ENCODE measurements around the gene LONP1. TPM values are rescaled to one million over a fixed set of nuclear protein-coding genes. Genes with fewer than 3 reads are reported as not detected.

The LONP1 gene
- total RNA-seq, 2 experiments from 2014 or later = 324 to 342 TPM

GRCh38 chr19:5718579-5719273 lies 1.2 kb downstream of the LONP1 start:
- POLR2A ChIA-PET = interaction anchor here (0.6 to 18.8 kb wide), 15 partner anchors 11 to 1739 kb away, joined by 3 to 516 read pairs (median 5); partner anchors contain the start of genes DUS3L, HSD11B1L, NDUFA11 and NRTN
- H3K9me3 Mint-ChIP-seq = no peaks in the 10 kb centered on the region
- no peaks in the 10 kb centered on the region for H3K27me3 Mint-ChIP-seq
- TF ChIP-seq CTCF (IDR thresholded peaks at IDR 0.05) = no peak
- H3K4me1 Mint-ChIP-seq (ENCODE audit: low read depth) = peaks cover 26% of the 10 kb centered on the region
- peak; percentile 26 for ATAC-seq
- peaks cover 37% of the 10 kb centered on the region for H3K36me3 Mint-ChIP-seq (ENCODE audit: low read depth)
- peak overlapping the region; percentile 97 for H3K27ac Mint-ChIP-seq
- peak overlapping the region; percentile 92 for H3K4me3 Mint-ChIP-seq
- CTCF ChIA-PET = interaction anchor here (1.2 to 2.8 kb wide), 3 partner anchors 27 to 32 kb away, joined by 4 to 23 read pairs (median 12); partner anchors contain the start of gene RPL36
- intact Hi-C loops (cut with micrococcal nuclease) = no loop called here
- DNase-seq = peak; percentile 87

GRCh38 chr19:5718037-5718578 lies 1.8 kb downstream of the LONP1 start:
- Mint-ChIP-seq H3K27ac (peak overlapping the region; percentile 97), H3K4me3 (peak overlapping the region; percentile 92), H3K9me3 (no peaks in the 10 kb centered on the region), H3K27me3 (no peaks in the 10 kb centered on the region), H3K4me1 (ENCODE audit: low read depth) (peaks cover 26% of the 10 kb centered on the region), H3K36me3 (ENCODE audit: low read depth) (peaks cover 43% of the 10 kb centered on the region)
- DNase-seq (peak; percentile 84), ATAC-seq (no peak)
- POLR2A ChIA-PET = interaction anchor here (0.6 to 18.8 kb wide), 12 partner anchors 11 to 1738 kb away, joined by 3 to 516 read pairs (median 6); partner anchors contain the start of genes DUS3L, HSD11B1L, NDUFA11 and NRTN
- intact Hi-C loops (cut with micrococcal nuclease) = no loop called here
- TF ChIP-seq CTCF (IDR thresholded peaks at IDR 0.05) = no peak
- CTCF ChIA-PET = interaction anchor here (1.2 to 2.8 kb wide), 3 partner anchors 27 to 31 kb away, joined by 4 to 23 read pairs (median 12); partner anchors contain the start of gene RPL36

- ATAC-seq = no peak
- peaks cover 46% of the 10 kb centered on the region for H3K36me3 Mint-ChIP-seq (ENCODE audit: low read depth)
- TF ChIP-seq CTCF (IDR thresholded peaks at IDR 0.05) = no peak
Observed at GRCh38 chr19:5717215-5717935, 2.6 kb downstream of the LONP1 start.

GRCh38 chr19:5714816-5715215 lies 5.1 kb downstream of the LONP1 start:
- peaks cover 60% of the 10 kb centered on the region for H3K36me3 Mint-ChIP-seq (ENCODE audit: low read depth)
- no peak for ATAC-seq
- H3K4me1 Mint-ChIP-seq (ENCODE audit: low read depth) = peaks cover 24% of the 10 kb centered on the region
- H3K9me3 Mint-ChIP-seq = no peaks in the 10 kb centered on the region
- no peak overlapping the region for H3K27ac Mint-ChIP-seq
- H3K4me3 Mint-ChIP-seq = no peak overlapping the region
- CTCF ChIA-PET = interaction anchor here (2.0 to 2.6 kb wide), 2 partner anchors 25 to 28 kb away, joined by 6 to 12 read pairs; no protein-coding TSS in a partner anchor
- POLR2A ChIA-PET = interaction anchor here (0.7 to 18.8 kb wide), 4 partner anchors 10 to 75 kb away, joined by 3 to 516 read pairs (median 10); partner anchors contain the start of genes HSD11B1L and RPL36
- intact Hi-C loops (cut with micrococcal nuclease) = no loop called here
- no peaks in the 10 kb centered on the region for H3K27me3 Mint-ChIP-seq
- no peak for DNase-seq
- no peak for TF ChIP-seq CTCF (IDR thresholded peaks at IDR 0.05)

More at GRCh38 chr19:5717215-5717935, 2.6 kb downstream of the LONP1 start:
- Mint-ChIP-seq H3K4me3 (peak overlapping the region; percentile 92), H3K9me3 (no peaks in the 10 kb centered on the region), H3K27ac (peak overlapping the region; percentile 97), H3K27me3 (no peaks in the 10 kb centered on the region), H3K4me1 (ENCODE audit: low read depth) (peaks cover 26% of the 10 kb centered on the region)
- intact Hi-C loops (cut with micrococcal nuclease) = no loop called here
- CTCF ChIA-PET = interaction anchor here (0.6 to 2.8 kb wide), 4 partner anchors 28 to 87 kb away, joined by 3 to 23 read pairs (median 8); partner anchors contain the start of genes NRTN and RPL36
- no peak for DNase-seq
- POLR2A ChIA-PET = interaction anchor here (1.1 to 18.8 kb wide), 5 partner anchors 10 to 111 kb away, joined by 3 to 516 read pairs (median 6); partner anchors contain the start of genes HSD11B1L, NRTN and RPL36

Measured in activated CD8-positive, alpha-beta T cell treated with anti-CD3 and anti-CD28 coated beads for 36 hours (primary cell).